ENCODE results near the gene MMS22L.
A peak's percentile ranks its signal among the peaks of the same experiment; 100 is the strongest.
"Not testable (repeated sequence)": the region's sequence is repeated elsewhere in the genome, so short reads cannot be mapped to it uniquely, and the experiment has no call there.

MMS22L gene

GRCh38 chr6:97240222-97240621 lies 42.8 kb downstream of the MMS22L start:
- DNase-seq (ENCODE audit: low spot score), result no peak

- DNase-seq (ENCODE audit: low spot score), result no peak
These were observed 51.1 kb downstream of the MMS22L start for GRCh38 chr6:97231911-97232310.

GRCh38 chr6:97222903-97223302 lies 60.1 kb downstream of the MMS22L start:
- no peak for DNase-seq (ENCODE audit: low spot score)

- DNase-seq (ENCODE audit: low spot score), result no peak
These were observed 64.1 kb downstream of the MMS22L start for GRCh38 chr6:97218912-97219311.

- DNase-seq (ENCODE audit: low spot score), result peak; percentile 30
These were observed 67.8 kb downstream of the MMS22L start for GRCh38 chr6:97215157-97215769.

GRCh38 chr6:97214671-97215070 lies 68.3 kb downstream of the MMS22L start:
- no peak for DNase-seq (ENCODE audit: low spot score)

GRCh38 chr6:97207383-97207782 lies 75.6 kb downstream of the MMS22L start:
- DNase-seq (ENCODE audit: low spot score), result no peak

- no peak for DNase-seq (ENCODE audit: low spot score)
These were observed 77.0 kb downstream of the MMS22L start for GRCh38 chr6:97205966-97206365.

- DNase-seq (ENCODE audit: low spot score), result no peak
These were observed 79.7 kb downstream of the MMS22L start for GRCh38 chr6:97203343-97203742.

- DNase-seq (ENCODE audit: low spot score), result no peak
These were observed 84.9 kb downstream of the MMS22L start for GRCh38 chr6:97198046-97198565.

- no peak for DNase-seq (ENCODE audit: low spot score)
These were observed 87.9 kb downstream of the MMS22L start for GRCh38 chr6:97195117-97195516.

GRCh38 chr6:97189767-97190166 lies 93.2 kb downstream of the MMS22L start:
- DNase-seq (ENCODE audit: low spot score), result no peak

GRCh38 chr6:97187951-97188350 lies 95.1 kb downstream of the MMS22L start:
- no peak for DNase-seq (ENCODE audit: low spot score)

GRCh38 chr6:97186416-97186999 lies 96.5 kb downstream of the MMS22L start:
- peak; percentile 73 for DNase-seq (ENCODE audit: low spot score)

- no peak for DNase-seq (ENCODE audit: low spot score)
These were observed 105.1 kb downstream of the MMS22L start for GRCh38 chr6:97177905-97178304.

GRCh38 chr6:97176468-97176867 lies 106.5 kb downstream of the MMS22L start:
- DNase-seq (ENCODE audit: low spot score), result no peak

GRCh38 chr6:97175806-97176205 lies 107.2 kb downstream of the MMS22L start:
- DNase-seq (ENCODE audit: low spot score), result no peak

GRCh38 chr6:97174471-97174870 lies 108.5 kb downstream of the MMS22L start:
- DNase-seq (ENCODE audit: low spot score), result no peak

GRCh38 chr6:97160280-97160679 lies 122.7 kb downstream of the MMS22L start:
- DNase-seq (ENCODE audit: low spot score), result no peak

GRCh38 chr6:97155447-97155846 lies 127.6 kb downstream of the MMS22L start:
- DNase-seq (ENCODE audit: low spot score), result not testable (repeated sequence)

- DNase-seq (ENCODE audit: low spot score), result no peak
These were observed 129.0 kb downstream of the MMS22L start for GRCh38 chr6:97154015-97154414.

- no peak for DNase-seq (ENCODE audit: low spot score)
These were observed 131.4 kb downstream of the MMS22L start for GRCh38 chr6:97151601-97152000.

- no peak for DNase-seq (ENCODE audit: low spot score)
These were observed 132.1 kb downstream of the MMS22L start for GRCh38 chr6:97150932-97151331.

- DNase-seq (ENCODE audit: low spot score), result no peak
These were observed 135.6 kb downstream of the MMS22L start for GRCh38 chr6:97147421-97147820.
